ENCODE data around the gene EPHB4.

DNA sequence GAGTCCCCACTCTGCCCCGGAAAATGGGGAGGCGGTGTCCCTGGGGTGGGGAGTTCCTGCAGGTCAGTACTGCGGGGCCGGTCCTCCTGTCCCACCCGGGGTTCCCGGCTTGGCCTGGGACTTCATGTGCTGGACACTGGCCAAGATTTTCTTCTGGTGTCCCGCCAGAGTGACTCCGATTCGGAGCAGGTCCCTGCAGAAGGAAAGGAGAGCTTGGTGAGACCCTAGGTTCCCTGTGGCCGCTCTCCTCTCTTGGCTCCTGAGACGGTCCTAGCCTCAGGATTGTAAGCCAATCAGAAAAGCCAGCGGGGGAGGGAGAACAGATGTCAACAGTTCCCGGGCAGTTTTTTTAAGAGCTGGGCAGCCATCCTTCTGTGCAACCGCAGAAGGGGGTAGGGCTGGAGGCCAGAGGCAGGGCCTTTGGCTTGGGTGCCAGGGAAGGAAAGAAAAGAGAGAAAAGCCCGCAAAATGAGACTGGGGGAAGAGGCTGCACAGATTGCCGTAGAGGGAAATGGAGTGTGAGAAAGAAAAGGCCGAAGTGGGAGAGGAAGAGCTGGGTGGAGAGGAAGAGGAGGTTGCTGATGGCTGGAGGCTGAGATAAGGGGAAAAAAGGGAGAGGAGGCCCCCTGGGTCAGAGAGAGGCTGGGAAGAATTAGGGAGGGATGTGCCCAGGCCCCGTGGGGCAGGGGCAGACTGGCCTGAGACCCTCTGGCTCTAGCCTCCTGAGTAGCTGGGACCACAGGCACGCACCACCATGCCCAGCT, 23.7 kb downstream of the EPHB4 start:
- TF ChIP-seq, protein P1, sequence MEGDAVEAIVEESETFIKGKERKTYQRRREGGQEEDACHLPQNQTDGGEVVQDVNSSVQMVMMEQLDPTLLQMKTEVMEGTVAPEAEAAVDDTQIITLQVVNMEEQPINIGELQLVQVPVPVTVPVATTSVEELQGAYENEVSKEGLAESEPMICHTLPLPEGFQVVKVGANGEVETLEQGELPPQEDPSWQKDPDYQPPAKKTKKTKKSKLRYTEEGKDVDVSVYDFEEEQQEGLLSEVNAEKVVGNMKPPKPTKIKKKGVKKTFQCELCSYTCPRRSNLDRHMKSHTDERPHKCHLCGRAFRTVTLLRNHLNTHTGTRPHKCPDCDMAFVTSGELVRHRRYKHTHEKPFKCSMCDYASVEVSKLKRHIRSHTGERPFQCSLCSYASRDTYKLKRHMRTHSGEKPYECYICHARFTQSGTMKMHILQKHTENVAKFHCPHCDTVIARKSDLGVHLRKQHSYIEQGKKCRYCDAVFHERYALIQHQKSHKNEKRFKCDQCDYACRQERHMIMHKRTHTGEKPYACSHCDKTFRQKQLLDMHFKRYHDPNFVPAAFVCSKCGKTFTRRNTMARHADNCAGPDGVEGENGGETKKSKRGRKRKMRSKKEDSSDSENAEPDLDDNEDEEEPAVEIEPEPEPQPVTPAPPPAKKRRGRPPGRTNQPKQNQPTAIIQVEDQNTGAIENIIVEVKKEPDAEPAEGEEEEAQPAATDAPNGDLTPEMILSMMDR (IDR thresholded peaks at IDR 0.05): no peak
- TF ChIP-seq SIN3A (IDR thresholded peaks at IDR 0.05; ENCODE audit: borderline replicate concordance, insufficient read depth, low read depth, low read length) (no peak), POLR2AphosphoS5 (IDR thresholded peaks at IDR 0.05; ENCODE audit: low read depth, low read length) (no peak; the same call in 1 of the 2 replicates)

All from Panc1 (cell line).